ENCODE measurements around the gene RNU6-9.

Gene RNU6-9

DNA sequence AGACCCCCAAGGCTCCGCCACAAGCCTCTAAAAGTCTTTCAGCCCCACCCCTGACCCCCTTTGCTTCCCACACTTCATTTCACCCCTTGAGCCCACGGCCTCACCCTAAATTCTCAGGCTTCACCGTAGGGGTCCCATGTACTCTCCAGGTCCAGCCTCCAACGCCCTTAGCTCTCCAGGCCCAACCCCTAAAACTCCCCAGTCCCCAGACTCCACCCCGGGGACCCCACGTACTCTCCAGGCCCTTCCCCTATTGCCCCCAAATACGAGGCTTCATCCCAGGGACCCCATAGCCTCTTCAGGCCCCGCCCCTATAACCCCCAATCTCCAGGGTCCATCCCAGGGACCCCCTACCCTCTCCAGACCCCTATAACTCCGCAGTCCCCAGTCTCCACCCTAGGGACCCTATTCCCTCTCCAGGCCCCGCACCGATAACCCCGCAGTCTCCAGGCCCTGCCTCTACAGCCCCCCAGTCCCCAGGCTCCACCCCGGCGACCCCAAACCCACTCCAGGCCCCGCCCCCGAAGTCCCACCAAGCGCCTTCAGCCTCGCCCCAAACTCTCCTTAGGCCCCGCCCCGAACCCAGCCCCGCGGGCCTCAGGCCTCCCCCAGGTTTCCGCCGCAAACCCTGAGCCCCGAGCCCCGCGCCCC is 916 bp upstream of the RNU6-9 start:
- Mint-ChIP-seq H3K4me3 (peak overlapping the region; percentile 89 to 95), H3K27ac (peak overlapping the region; percentile 97), H3K4me1 (peaks cover 18 to 40% of the 10 kb centered on the region in 2 donors), H3K27me3 (no peaks in the 10 kb centered on the region), H3K36me3 (peaks cover 20 to 30% of the 10 kb centered on the region in 2 donors), H3K9me3 (no peaks in the 10 kb centered on the region)
- ATAC-seq (replicated peaks) (peak; percentile 28 to 41), DNase-seq (no peak)

DNA sequence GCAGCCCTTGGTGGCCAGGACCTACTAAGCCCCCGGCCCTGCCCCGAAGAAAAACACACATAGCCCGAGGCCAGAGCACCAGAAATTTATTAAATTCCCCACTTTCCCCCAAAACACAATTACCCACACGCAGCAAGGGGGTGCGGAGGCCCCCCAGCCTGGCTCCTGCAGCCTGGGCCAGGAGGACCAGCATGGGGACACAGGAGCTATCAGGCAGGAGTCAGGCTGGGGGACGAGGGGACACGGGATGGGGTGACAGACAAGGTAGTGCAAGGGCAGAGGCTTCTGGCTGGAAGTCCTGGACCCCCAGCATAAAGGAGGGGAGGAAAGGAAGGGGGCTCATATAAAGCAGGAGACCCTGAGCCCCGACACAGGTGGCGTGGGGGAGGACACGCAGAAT is 3.1 kb downstream of the RNU6-9 start:
- H3K36me3 Mint-ChIP-seq: peaks cover 29 to 39% of the 10 kb centered on the region in 2 donors
- H3K27me3 Mint-ChIP-seq: no peaks in the 10 kb centered on the region
- ATAC-seq (replicated peaks): no peak
- no peak overlapping the region for H3K4me3 Mint-ChIP-seq
- no peak for DNase-seq
- peaks cover 17 to 36% of the 10 kb centered on the region in 2 donors for H3K4me1 Mint-ChIP-seq
- no peak overlapping the region for H3K27ac Mint-ChIP-seq
- no peaks in the 10 kb centered on the region for H3K9me3 Mint-ChIP-seq

DNA sequence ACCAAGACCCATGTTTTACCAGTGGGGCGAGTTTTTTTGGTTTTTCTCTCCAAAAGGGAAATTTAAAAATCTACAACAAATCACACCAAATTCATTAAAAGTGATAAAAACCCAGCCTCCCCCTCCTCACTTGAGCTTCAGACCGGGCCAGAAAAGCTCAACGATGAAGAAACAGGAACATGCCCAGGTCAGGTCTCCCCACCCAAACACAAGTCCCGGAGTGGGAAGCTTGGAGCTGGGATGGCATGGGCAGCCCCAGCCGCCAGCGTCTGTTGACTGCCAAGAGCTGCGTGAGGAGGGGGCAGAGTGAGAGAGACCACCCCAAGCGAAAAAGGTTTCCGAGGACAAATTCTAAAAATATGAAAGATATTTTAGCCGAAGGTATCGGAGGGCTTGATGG is 3.7 kb downstream of the RNU6-9 start:
- no peak for ATAC-seq (replicated peaks)
- H3K27me3 Mint-ChIP-seq: no peaks in the 10 kb centered on the region
- H3K4me1 Mint-ChIP-seq: peaks cover 17 to 33% of the 10 kb centered on the region in 2 donors
- H3K36me3 Mint-ChIP-seq: peaks cover 29 to 41% of the 10 kb centered on the region in 2 donors
- no peak overlapping the region for H3K27ac Mint-ChIP-seq
- H3K9me3 Mint-ChIP-seq: no peaks in the 10 kb centered on the region
- H3K4me3 Mint-ChIP-seq: no peak overlapping the region
- no peak for DNase-seq

GRCh38 chr19:897442-898039 is 4.3 kb downstream of the RNU6-9 start:
- DNase-seq (no peak), ATAC-seq (replicated peaks) (no peak)
- no peaks in the 10 kb centered on the region for H3K9me3 Mint-ChIP-seq
- no peak overlapping the region for H3K4me3 Mint-ChIP-seq
- H3K36me3 Mint-ChIP-seq: peaks cover 25 to 43% of the 10 kb centered on the region in 2 donors
- peaks cover 14 to 29% of the 10 kb centered on the region in 2 donors for H3K4me1 Mint-ChIP-seq
- no peaks in the 10 kb centered on the region for H3K27me3 Mint-ChIP-seq
- H3K27ac Mint-ChIP-seq: no peak overlapping the region

GRCh38 chr19:898663-899062 is 5.4 kb downstream of the RNU6-9 start:
- Mint-ChIP-seq H3K4me1 (peaks cover 10 to 21% of the 10 kb centered on the region in 2 donors), H3K36me3 (peaks cover 23 to 39% of the 10 kb centered on the region in 2 donors), H3K27ac (peak overlapping the region; percentile 69), H3K9me3 (no peaks in the 10 kb centered on the region), H3K27me3 (no peaks in the 10 kb centered on the region), H3K4me3 (no peak overlapping the region)
- ATAC-seq (replicated peaks) (peak in 1 of 2 donors; percentile 36), DNase-seq (no peak)

DNA sequence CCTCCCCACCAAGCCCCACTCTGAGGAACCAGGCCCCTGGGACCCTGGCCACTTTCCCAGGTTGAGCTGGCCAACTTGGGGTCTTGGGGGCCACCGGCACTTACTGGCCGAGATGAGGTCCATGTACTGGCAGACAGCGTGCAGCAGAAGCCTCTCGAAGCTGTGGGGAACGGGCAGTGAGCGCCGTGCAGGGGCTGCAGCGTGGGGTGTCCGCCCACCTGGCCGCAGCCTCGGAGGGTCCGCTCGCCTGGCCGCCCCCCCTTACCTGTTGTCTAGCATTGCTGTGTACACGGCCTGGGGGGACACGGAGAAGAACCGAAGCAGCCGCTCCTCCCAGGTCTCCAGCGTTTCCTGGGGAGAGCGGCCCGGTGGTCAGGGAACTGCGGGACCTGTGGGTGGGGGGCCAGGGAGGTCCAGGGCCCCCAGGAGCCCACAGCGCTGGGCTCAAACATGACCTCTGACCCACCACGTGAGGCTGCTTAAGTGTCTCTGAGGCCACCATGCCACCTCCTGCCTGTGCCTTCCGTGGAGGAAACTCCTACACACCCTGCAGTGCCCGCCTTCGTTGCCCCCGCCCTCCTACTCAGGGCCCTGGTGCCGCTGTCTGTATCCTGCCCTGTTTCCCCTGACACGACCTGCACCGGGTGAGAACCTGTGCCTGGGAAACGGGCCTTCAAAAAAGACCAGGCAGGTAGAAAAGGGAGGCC is 6.2 kb downstream of the RNU6-9 start:
- H3K4me1 Mint-ChIP-seq: peaks cover 15 to 23% of the 10 kb centered on the region in 2 donors

GRCh38 chr19:900043-900301 is 6.7 kb downstream of the RNU6-9 start:
- Mint-ChIP-seq H3K4me1 (peaks cover 15 to 24% of the 10 kb centered on the region in 2 donors), H3K4me3 (no peak overlapping the region), H3K27me3 (no peaks in the 10 kb centered on the region), H3K9me3 (no peaks in the 10 kb centered on the region), H3K36me3 (peaks cover 29 to 45% of the 10 kb centered on the region in 2 donors), H3K27ac (no peak overlapping the region)
- DNase-seq: no peak
- no peak for ATAC-seq (replicated peaks)

More for the DNA sequence above, 6.2 kb downstream of the RNU6-9 start:
- no peak for ATAC-seq (replicated peaks)
- Mint-ChIP-seq H3K27me3 (no peaks in the 10 kb centered on the region), H3K27ac (no peak overlapping the region), H3K36me3 (peaks cover 28 to 44% of the 10 kb centered on the region in 2 donors), H3K4me3 (no peak overlapping the region), H3K9me3 (no peaks in the 10 kb centered on the region)
- no peak for DNase-seq

DNA sequence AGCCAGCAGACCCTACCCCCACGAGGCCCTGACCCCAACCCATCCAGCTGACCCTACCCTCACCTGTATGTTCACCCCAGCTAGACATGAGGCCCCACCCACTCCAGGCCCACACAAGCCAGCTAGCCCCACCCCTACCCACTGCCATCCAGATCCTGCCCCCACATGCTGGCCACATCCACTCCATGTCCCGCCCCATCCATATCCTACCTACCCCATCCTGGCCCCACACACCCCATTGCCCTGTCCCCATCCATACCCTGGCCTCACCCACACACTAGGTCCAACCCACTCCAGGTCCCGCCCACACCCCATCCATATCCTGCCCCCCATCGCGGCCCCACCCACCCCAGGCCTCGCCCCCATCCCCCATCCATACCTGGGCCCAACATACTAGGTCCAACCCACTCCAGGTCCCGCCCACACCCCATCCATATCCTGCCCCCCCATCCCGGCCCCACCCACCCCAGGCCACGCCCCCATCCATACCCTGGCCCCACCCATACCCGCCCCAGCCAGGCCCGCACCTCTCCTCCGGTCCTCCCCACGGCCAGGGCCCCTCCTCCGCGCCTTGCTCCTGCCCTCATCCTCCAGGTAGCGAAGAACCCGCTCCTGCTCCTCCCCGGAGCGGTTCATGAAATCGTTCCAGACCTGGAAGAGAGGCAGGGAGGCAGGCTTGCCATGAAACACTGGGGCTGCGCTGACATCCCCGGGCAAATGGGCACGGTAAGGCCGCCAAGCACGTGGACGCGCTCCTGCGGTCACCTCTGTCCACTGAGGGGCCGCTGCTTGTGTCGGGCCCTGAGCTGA is 7.2 kb downstream of the RNU6-9 start:
- no peak overlapping the region for H3K4me3 Mint-ChIP-seq
- H3K9me3 Mint-ChIP-seq: no peaks in the 10 kb centered on the region
- H3K4me1 Mint-ChIP-seq: peaks cover 13 to 24% of the 10 kb centered on the region in 2 donors
- no peaks in the 10 kb centered on the region for H3K27me3 Mint-ChIP-seq
- H3K36me3 Mint-ChIP-seq: peaks cover 29 to 46% of the 10 kb centered on the region in 2 donors
- ATAC-seq (replicated peaks): peak; percentile 34 to 41
- DNase-seq: no peak
- H3K27ac Mint-ChIP-seq: no peak overlapping the region

GRCh38 chr19:901216-902092 is 8.2 kb downstream of the RNU6-9 start:
- H3K9me3 Mint-ChIP-seq: no peaks in the 10 kb centered on the region

GRCh38 chr19:902093-902370 is 8.7 kb downstream of the RNU6-9 start:
- peaks cover 17 to 30% of the 10 kb centered on the region in 2 donors for H3K4me1 Mint-ChIP-seq
- no peaks in the 10 kb centered on the region for H3K27me3 Mint-ChIP-seq
- no peak overlapping the region for H3K4me3 Mint-ChIP-seq
- H3K27ac Mint-ChIP-seq: peak overlapping the region; percentile 31
- no peaks in the 10 kb centered on the region for H3K9me3 Mint-ChIP-seq
- H3K36me3 Mint-ChIP-seq: peaks cover 23 to 41% of the 10 kb centered on the region in 2 donors
- DNase-seq (no peak), ATAC-seq (replicated peaks) (no peak)

More at GRCh38 chr19:901216-902092, 8.2 kb downstream of the RNU6-9 start:
- H3K4me3 Mint-ChIP-seq: no peak overlapping the region
- H3K27ac Mint-ChIP-seq: peak overlapping the region; percentile 31
- ATAC-seq (replicated peaks) (no peak), DNase-seq (no peak)
- H3K4me1 Mint-ChIP-seq: peaks cover 14 to 28% of the 10 kb centered on the region in 2 donors
- peaks cover 24 to 46% of the 10 kb centered on the region in 2 donors for H3K36me3 Mint-ChIP-seq
- H3K27me3 Mint-ChIP-seq: no peaks in the 10 kb centered on the region

DNA sequence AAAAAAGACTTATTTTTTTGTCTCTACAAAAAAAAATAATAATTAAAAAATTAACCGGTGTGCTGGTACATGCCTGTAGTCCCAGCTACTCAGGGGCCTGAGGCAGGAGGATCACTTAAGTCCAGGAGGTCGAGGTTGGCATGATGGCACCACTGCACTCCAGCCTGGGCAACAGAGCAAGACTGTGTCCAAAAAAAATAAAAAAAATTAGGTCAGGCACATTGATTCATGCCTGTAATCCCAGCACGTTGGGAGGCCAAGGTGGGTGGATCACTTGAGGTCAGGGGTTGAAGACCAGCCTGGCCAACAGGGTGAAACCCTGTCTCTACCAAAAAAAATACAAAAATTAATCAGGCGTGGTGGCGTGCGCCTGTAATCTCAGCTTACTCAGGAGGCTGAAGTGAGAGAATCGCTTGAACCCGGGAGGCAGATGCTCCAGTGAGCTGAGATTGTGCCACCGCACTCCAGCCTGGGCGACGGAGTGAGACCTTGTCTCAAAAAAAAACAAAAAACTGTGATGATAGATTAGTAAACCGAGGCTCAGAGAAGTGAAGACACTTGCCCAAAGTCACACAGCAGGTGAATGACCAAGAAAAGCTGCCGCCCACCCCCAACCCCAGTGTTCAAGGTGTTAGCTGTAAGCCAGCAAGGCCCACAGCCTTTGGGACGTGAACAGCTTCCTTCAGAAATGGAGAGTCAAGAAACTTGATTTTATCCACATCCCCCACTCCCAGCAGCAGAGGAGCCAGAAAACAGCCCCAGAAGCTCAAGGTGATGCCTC is 9.4 kb downstream of the RNU6-9 start:
- H3K9me3 Mint-ChIP-seq: no peaks in the 10 kb centered on the region
- H3K36me3 Mint-ChIP-seq: peaks cover 19 to 42% of the 10 kb centered on the region in 2 donors
- ATAC-seq (replicated peaks): no peak
- no peak overlapping the region for H3K4me3 Mint-ChIP-seq
- no peak for DNase-seq
- H3K27ac Mint-ChIP-seq: no peak overlapping the region
- no peaks in the 10 kb centered on the region for H3K27me3 Mint-ChIP-seq
- peaks cover 23 to 36% of the 10 kb centered on the region in 2 donors for H3K4me1 Mint-ChIP-seq

GRCh38 chr19:903266-903797 is 10.0 kb downstream of the RNU6-9 start:
- H3K4me3 Mint-ChIP-seq: no peak overlapping the region
- no peak for DNase-seq
- H3K9me3 Mint-ChIP-seq: no peaks in the 10 kb centered on the region
- no peak overlapping the region for H3K27ac Mint-ChIP-seq
- peaks cover 24 to 43% of the 10 kb centered on the region in 2 donors for H3K4me1 Mint-ChIP-seq
- no peaks in the 10 kb centered on the region for H3K27me3 Mint-ChIP-seq
- peaks cover 16 to 39% of the 10 kb centered on the region in 2 donors for H3K36me3 Mint-ChIP-seq
- no peak for ATAC-seq (replicated peaks)

- H3K27me3 Mint-ChIP-seq: no peaks in the 10 kb centered on the region
- no peak overlapping the region for H3K4me3 Mint-ChIP-seq
- H3K4me1 Mint-ChIP-seq: peaks cover 32 to 55% of the 10 kb centered on the region in 2 donors
- H3K9me3 Mint-ChIP-seq: no peaks in the 10 kb centered on the region
- no peak for DNase-seq
- ATAC-seq (replicated peaks): no peak
- H3K36me3 Mint-ChIP-seq: peaks cover 14 to 39% of the 10 kb centered on the region in 2 donors
- no peak overlapping the region for H3K27ac Mint-ChIP-seq
Observed at GRCh38 chr19:904545-904944, 11.3 kb downstream of the RNU6-9 start.
